ENCODE data around the gene SPRY4. TPM values are rescaled to one million over a fixed set of nuclear protein-coding genes. Genes with fewer than 3 reads are reported as not detected.
A peak's percentile ranks its signal among the peaks of the same experiment; 100 is the strongest.

SPRY4 gene
- total and polyA plus RNA-seq, 2 of the 13 experiments (the other 11 are each of a cell fraction or from before 2014, with no cell fraction given) = 8.9 to 17.8 TPM

- TF ChIP-seq ZNF775 (CRISPR knock-in tag; IDR thresholded peaks at IDR 0.05; ENCODE audit: borderline replicate concordance) (no peak), PHF5A (CRISPR knock-in tag; IDR thresholded peaks at IDR 0.05; ENCODE audit: low read depth, unreplicated experiment) (no peak), GTF2F1 (IDR thresholded peaks at IDR 0.05; ENCODE audit: low read length) (no peak), ZNF788 (CRISPR knock-in tag; IDR thresholded peaks at IDR 0.05; ENCODE audit: borderline replicate concordance) (no peak), SOX6 (IDR thresholded peaks at IDR 0.05) (no peak), SOX6 (CRISPR knock-in tag; IDR thresholded peaks at IDR 0.05) (peak; percentile 63; the same call in 1 of the 2 replicates), SMAD3 (CRISPR knock-in tag; IDR thresholded peaks at IDR 0.05) (no peak), NCOA2 (CRISPR knock-in tag; IDR thresholded peaks at IDR 0.05) (peak; percentile 59), FOXP4 (CRISPR knock-in tag; IDR thresholded peaks at IDR 0.05) (peak; percentile 83), KLF9 (CRISPR knock-in tag; IDR thresholded peaks at IDR 0.05; ENCODE audit: low read depth) (no peak), CREM (IDR thresholded peaks at IDR 0.05) (peak; percentile 26; the same call in 1 of the 2 replicates), CREM (CRISPR knock-in tag; IDR thresholded peaks at IDR 0.05) (no peak), ZC3H4 (CRISPR knock-in tag; IDR thresholded peaks at IDR 0.05; ENCODE audit: borderline replicate concordance) (peak; percentile 85; the same call in 1 of the 2 replicates), FOXP1 (IDR thresholded peaks at IDR 0.05) (no peak), FOXP1 (CRISPR knock-in tag; IDR thresholded peaks at IDR 0.05) (peak; percentile 53; the same call in 1 of the 2 replicates), ZNF331 (CRISPR knock-in tag; IDR thresholded peaks at IDR 0.05) (no peak), FOXM1 (CRISPR knock-in tag; IDR thresholded peaks at IDR 0.05) (no peak), SMARCE1 (IDR thresholded peaks at IDR 0.05; ENCODE audit: borderline replicate concordance) (no peak), RCOR2 (CRISPR knock-in tag; IDR thresholded peaks at IDR 0.05) (0 out of 2 replicates have a peak, but pooled peaks have one; percentile 27), SP5 (CRISPR knock-in tag; IDR thresholded peaks at IDR 0.05; ENCODE audit: borderline replicate concordance, low read depth) (0 out of 2 replicates have a peak, but pooled peaks have one; percentile 27), SOX5 (CRISPR knock-in tag; IDR thresholded peaks at IDR 0.05; ENCODE audit: borderline replicate concordance) (peak; percentile 58; the same call in 1 of the 2 replicates), ZNF597 (CRISPR knock-in tag; IDR thresholded peaks at IDR 0.05) (no peak)
- TF ChIP-seq, protein P1, sequence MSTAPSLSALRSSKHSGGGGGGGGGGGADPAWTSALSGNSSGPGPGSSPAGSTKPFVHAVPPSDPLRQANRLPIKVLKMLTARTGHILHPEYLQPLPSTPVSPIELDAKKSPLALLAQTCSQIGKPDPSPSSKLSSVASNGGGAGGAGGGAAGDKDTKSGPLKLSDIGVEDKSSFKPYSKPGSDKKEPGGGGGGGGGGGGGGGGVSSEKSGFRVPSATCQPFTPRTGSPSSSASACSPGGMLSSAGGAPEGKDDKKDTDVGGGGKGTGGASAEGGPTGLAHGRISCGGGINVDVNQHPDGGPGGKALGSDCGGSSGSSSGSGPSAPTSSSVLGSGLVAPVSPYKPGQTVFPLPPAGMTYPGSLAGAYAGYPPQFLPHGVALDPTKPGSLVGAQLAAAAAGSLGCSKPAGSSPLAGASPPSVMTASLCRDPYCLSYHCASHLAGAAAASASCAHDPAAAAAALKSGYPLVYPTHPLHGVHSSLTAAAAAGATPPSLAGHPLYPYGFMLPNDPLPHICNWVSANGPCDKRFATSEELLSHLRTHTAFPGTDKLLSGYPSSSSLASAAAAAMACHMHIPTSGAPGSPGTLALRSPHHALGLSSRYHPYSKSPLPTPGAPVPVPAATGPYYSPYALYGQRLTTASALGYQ (CRISPR knock-in tag; IDR thresholded peaks at IDR 0.05) = peak; percentile 62; the same call in 1 of the 2 replicates
- TF ChIP-seq, protein P2, sequence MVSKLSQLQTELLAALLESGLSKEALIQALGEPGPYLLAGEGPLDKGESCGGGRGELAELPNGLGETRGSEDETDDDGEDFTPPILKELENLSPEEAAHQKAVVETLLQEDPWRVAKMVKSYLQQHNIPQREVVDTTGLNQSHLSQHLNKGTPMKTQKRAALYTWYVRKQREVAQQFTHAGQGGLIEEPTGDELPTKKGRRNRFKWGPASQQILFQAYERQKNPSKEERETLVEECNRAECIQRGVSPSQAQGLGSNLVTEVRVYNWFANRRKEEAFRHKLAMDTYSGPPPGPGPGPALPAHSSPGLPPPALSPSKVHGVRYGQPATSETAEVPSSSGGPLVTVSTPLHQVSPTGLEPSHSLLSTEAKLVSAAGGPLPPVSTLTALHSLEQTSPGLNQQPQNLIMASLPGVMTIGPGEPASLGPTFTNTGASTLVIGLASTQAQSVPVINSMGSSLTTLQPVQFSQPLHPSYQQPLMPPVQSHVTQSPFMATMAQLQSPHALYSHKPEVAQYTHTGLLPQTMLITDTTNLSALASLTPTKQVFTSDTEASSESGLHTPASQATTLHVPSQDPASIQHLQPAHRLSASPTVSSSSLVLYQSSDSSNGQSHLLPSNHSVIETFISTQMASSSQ (IDR thresholded peaks at IDR 0.05; ENCODE audit: low read depth) = peak; percentile 75
- TF ChIP-seq, protein P2 (CRISPR knock-in tag; IDR thresholded peaks at IDR 0.05; ENCODE audit: borderline replicate concordance) = peak; percentile 75; the same call in 1 of the 2 replicates
Measured at GRCh38 chr5:142360051-142360498, 35.3 kb upstream of the SPRY4 start (continued).

Measured in HepG2 (cell line).